HG03108 (cell line): ENCODE data around the gene C22orf39.
A peak's percentile ranks its signal among the peaks of the same experiment; 100 is the strongest.

Experiments
- ATAC-seq: cut with Tn5 transposase; IDR thresholded peaks from one replicate; pipeline ENCODE4 v1.9.1; 2021; ENCODE audit warnings: moderate library complexity; ENCODE audit not compliant: unreplicated experiment

C22orf39 gene

DNA sequence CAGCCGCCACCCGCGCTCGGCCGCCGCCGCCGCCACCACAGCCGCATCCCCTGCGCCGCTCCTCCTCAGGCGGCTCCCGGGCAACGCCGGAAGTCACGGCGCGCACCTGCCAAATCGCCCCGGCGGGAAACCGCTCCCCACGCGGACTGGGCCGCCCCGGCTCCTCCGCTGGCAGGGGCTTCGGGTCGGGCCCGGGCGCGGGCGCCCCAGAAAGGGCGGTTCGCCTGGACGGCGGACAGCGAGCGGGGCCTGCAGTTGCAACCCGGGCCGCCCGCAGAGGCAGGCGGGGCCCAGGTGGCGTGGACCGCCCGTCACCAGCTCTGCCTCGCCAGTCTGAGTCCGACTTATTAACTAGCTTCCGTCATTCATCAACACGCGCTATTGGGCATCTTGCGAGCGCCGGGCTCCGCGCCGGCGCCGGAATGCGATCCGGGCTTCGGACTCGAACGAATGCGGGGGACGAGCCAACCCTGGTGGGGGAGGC lies 15.8 kb downstream of the C22orf39 start, which contains the start of gene HIRA:
Gene HIRA (minus strand): TSS at position 85 of the 484 bp plus-strand sequence. CDS start 257 bp downstream, outside the sequence.
- ATAC-seq = peak; percentile 47

GRCh38 chr22:19430890-19431541 lies 16.5 kb downstream of the C22orf39 start:
- no peak for ATAC-seq

DNA sequence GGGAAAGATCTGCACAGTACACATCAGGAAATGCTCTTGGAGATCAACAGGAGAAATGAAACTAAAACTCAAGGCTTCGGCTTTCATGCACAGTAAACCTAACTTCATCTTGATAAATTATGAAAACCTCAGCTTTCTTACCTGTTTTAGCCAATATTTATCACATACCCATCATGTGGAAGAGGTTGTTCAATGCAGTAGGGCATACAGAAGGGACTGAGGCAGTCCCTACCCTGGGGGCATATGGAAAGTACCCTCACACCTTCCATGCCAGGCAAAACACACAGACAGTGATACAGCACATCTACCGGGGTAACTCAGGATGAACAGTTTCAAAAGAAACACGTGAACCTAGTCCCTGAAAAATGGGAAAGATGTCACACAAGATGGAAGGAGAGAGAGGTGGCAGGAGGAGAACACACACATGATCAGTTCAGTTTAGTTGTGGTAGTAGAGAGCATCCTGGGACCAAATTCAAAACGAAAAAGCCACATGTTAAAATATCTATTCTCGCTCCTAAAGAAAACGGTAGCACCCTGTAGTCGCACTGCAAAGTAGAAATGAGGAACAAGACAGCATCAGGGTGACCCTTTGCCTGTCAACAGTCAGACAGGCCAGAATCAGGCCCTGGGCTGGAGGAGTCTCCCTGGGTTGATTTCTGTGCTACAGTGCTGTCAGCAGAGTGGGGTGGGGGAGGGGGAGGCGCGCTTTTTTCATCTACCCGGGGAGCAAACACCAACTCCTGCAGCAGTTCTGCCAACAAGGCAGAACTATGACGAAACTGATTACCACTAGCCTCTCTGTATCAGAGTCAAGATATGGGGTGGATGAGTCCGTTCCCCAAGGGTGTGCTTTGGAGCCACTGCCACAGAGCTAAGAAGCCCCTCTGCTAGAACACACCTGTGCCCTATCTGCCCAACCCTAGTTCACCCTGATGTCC lies 17.3 kb downstream of the C22orf39 start:
- no peak for ATAC-seq

- ATAC-seq = no peak
Observed at GRCh38 chr22:19424186-19424500, 23.4 kb downstream of the C22orf39 start.

GRCh38 chr22:19422440-19423301 lies 24.8 kb downstream of the C22orf39 start:
- ATAC-seq = no peak

DNA sequence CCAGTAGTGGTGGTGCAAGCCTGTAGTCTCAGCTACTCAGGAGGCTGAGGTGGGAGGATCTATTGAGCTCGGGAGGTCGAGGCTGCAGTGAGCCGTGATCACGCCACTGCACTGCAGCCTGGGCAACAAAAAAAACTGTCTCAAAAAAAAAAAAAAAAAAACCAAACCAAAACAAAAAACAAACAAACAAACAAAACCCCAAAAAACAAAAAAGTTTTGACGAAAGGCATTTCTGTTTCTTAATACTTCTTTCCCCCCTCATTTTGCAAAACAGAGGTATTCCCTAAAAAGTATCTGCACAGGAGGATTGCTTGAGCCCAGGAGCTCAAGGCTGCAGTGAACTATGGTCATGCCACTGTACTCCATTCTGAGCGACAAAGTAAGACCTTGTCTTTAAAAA lies 27.2 kb downstream of the C22orf39 start:
- no peak for ATAC-seq

DNA sequence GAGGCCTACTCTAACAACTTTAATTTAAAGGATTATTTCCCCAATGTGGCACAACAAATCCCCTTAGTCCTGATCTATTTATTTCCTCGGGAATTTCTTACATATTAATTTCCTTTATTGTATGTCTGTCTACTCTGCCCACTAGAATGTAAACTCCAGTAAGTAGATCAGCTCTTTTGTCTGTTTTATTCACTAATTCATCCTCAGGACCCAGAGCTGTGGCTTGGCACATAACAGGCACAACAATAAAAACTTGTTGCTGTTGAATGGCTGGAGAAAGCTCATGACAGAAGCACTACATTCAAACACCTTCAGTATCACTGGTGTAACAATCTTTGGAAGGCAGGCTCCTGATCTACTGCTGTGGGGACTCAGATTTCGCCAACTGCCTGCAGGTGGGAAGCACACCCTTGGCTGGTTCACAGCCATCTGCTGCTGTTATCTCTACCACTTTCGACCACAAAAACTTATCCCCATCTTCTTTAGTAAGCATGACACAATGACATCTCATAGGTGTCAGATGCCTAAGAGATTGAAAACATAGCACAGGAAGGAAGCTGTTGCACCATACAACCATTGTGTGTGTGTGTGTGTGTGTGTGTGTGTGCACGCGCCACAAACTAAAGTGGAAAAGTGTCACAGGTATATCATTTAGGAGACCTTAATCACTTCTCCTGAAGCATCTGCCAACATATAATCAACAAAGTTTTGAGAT lies 27.9 kb downstream of the C22orf39 start:
- ATAC-seq = no peak

DNA sequence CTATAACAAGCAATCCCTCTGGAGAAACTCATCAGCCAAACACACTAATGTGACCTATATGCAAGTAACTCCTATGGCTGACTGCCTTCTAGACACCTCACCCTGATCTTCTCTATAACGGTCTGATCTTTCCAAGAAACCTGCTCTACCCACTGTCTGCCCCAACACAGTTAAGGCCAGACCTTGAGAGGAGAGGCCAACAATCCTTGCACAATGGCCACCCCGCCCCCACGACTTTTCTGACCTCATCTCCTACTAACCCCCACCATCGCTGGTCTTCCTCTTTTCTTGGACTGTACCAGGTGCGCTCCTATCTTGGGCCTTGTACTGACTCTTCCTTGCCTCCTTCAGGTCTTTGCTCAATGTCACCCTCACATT lies 28.4 kb downstream of the C22orf39 start:
- no peak for ATAC-seq

DNA sequence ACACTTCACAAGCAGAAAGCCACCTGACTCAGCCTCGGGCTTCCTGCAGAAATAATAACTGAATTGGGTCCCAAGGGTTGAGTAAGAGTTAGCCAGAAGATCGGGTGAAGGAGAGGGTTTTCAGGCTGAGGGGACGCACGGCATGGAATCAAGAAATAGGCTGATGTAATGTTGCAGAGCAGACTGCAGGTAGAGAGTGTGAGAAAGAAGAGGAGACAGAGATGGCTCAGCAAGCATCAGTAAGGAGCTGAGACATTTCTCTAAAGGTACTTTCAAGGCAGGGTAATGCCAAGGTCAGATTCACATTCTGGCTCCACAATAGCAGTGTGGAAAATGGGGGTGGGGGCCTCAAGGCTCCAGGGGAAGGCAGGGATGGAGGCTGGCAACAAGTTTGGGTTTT lies 34.6 kb downstream of the C22orf39 start:
- no peak for ATAC-seq

- no peak for ATAC-seq
Observed at GRCh38 chr22:19412478-19412877, 35.0 kb downstream of the C22orf39 start.

GRCh38 chr22:19411690-19412045 lies 35.8 kb downstream of the C22orf39 start:
- ATAC-seq = no peak

DNA sequence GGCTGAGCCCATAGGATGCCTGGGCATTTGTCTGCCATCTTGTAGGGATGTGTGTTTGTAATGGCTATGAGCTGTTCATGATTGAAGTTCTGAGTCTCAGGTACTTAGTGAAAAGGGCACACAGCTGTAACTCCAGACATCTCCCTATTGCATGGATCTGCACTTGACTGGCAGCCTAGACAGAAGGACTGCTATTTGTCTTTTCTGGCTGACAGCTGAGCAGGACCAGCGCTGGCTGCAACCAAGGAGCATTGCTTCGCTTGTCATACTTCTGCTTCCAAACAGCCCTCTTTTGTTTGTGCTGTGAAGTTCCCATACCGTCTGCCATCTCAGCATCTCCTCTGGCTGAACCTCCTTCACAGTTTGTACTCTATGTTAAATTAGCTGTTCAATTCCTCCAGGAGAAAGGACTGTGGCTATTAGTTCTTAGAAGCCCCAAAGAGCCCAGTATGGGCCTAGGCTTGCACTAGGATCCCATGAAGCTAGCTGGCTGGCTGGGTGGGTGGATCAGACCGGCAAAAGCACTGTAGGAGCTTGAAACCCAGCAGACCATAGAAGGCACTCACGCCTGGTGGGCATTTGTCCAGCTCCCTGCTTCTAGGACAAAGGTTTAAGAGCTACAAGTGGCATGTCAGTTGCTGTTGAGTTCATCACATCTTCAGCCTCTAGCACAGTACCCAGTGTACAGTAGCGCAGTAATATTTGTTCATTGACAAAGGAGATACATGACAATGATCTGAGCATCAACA lies 36.4 kb downstream of the C22orf39 start:
- no peak for ATAC-seq

DNA sequence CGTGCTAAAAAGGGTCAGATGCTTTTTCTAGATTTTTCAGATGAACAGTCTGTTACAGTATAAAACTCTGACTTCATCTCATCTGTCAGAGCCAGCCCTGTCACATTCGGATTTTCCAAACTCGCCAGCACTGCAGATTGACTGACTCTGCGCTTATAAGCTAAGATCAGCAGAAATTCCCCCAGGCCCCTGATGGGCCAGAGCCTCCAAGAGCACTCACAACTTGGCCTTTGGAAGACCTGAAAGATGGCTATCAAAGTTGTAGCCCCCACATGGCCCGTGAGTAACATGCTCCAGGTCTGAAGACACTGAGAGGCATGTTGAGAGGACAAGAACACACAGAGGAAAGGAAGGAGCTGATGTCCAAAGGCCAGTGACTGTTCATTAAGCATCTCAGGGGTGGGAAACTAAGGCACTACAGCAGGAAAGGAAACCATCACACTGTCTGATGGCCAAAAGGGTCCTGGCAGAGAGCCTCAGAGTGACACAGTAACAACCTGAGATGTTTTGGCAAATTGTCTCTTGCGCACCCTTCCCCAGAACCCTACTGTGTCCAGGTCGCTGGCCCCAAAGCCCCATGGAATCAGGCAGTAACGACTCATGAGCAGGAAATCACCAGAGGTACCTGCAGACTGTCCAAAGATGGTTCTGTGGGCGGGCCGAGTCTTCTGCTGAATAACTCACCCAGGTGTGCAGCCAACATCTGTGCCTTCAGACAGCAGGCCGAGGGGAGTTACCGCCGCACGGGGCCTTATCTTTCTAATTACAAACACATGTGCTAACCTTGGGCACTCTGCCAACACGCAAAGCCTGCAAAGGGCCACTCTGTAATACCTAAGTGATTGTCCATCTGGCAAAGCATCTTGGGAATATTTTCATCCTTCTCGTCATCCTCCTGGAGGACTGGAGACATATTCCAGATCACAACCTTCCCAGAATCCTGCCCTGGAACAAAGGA lies 39.6 kb downstream of the C22orf39 start:
- no peak for ATAC-seq

DNA sequence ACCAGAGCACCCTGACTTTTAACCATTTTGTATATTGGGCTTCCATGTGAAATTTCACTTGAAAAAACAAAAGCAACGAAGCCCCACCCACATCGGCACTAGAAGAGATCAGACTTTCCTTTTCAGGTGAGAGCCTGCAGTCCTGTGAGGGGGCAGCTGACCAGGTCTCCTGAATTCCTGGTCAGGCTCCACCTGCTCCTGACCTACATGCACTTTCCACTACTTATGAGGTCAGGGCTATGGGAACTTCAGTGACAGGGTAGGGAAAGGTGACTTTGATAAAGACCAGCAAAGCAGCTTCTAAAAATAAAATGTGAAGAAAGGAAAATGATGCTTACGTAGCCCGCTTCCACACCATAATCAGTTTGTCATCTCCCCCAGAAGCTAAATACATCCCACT lies 40.7 kb downstream of the C22orf39 start:
- no peak for ATAC-seq

- ATAC-seq = no peak
Observed at GRCh38 chr22:19406281-19406811, 41.2 kb downstream of the C22orf39 start.

GRCh38 chr22:19405652-19406051 lies 41.9 kb downstream of the C22orf39 start:
- ATAC-seq = no peak

DNA sequence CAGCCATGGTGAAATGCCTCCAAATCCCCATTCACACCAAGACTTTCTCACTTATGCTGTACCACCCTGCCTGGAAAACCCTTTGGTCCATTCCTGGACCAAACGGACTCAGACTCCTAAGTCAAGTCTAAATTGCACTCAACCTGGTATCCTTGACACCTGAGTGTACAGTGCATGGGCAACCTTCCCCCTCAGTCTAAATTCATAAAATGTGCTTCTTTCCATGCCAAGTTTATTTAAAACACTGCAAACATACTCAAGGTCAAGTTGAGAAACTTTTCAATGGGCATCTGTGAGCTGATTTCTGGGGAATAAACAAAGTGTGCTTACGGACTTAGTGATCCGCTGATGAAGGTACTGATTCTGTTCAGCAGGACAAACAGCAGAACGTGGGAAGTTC lies 42.4 kb downstream of the C22orf39 start:
- ATAC-seq = no peak

DNA sequence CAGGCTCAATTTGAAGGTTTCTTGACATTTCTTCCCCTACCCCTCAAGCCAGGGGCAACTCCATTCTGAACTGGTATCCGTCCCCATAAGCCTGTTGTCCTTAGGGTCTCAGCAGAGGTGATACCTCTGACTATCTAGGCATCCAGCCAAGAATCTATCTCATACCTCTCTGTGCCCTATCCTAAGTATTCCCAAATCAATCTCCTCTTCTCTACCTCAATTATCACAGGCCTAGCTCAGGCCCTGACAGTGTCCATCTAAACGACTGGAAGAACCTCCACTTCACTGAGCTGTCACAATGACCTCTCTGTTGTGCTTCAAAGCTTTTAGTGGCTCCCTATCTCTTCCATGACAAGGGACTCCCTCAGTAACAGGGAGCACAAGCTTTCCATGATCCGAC lies 42.8 kb downstream of the C22orf39 start:
- ATAC-seq = no peak
